ENCODE data around the gene ULK1.

The ULK1 gene

GRCh38 chr12:131862994-131863710, 31.3 kb upstream of the ULK1 start:
- no peak overlapping the region for H3K27ac ChIP-seq
- TF ChIP-seq ZFX (IDR thresholded peaks at IDR 0.05; ENCODE audit: borderline replicate concordance) (no peak), CTCF (IDR thresholded peaks at IDR 0.05) (no peak)

GRCh38 chr12:131863711-131864396, 30.6 kb upstream of the ULK1 start:
- H3K27ac ChIP-seq = no peak overlapping the region
- no peak for TF ChIP-seq ZFX (IDR thresholded peaks at IDR 0.05; ENCODE audit: borderline replicate concordance)
- no peak for TF ChIP-seq CTCF (IDR thresholded peaks at IDR 0.05)

- no peak for TF ChIP-seq ZFX (IDR thresholded peaks at IDR 0.05; ENCODE audit: borderline replicate concordance)
- TF ChIP-seq CTCF (IDR thresholded peaks at IDR 0.05) = no peak
- no peak overlapping the region for H3K27ac ChIP-seq
These were observed 30.0 kb upstream of the ULK1 start for GRCh38 chr12:131864469-131864868.

GRCh38 chr12:131865180-131865875, 29.1 kb upstream of the ULK1 start:
- H3K27ac ChIP-seq = no peak overlapping the region
- TF ChIP-seq CTCF (IDR thresholded peaks at IDR 0.05) (no peak), ZFX (IDR thresholded peaks at IDR 0.05; ENCODE audit: borderline replicate concordance) (no peak)

DNA sequence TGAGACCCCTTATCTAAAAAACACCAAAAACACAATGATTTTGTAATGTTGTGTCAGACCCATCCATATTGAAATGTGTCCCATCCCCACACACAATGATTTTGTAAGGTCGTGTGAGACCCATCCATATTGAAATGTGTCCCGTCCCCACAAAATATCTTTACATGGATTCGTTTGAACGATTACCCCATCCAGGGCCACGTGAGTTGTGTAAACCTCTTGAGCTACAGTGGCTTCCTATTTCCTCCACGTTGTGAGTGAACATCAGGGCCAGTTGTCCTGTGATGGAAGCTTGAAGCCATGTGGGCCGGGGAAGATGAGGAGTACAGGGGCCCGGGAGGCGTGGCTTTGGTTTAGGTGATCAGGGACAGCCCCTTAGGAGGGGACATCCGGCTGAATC, 27.0 kb upstream of the ULK1 start:
- H3K27ac ChIP-seq = no peak overlapping the region
- TF ChIP-seq CTCF (IDR thresholded peaks at IDR 0.05) (no peak), ZFX (IDR thresholded peaks at IDR 0.05; ENCODE audit: borderline replicate concordance) (no peak)

DNA sequence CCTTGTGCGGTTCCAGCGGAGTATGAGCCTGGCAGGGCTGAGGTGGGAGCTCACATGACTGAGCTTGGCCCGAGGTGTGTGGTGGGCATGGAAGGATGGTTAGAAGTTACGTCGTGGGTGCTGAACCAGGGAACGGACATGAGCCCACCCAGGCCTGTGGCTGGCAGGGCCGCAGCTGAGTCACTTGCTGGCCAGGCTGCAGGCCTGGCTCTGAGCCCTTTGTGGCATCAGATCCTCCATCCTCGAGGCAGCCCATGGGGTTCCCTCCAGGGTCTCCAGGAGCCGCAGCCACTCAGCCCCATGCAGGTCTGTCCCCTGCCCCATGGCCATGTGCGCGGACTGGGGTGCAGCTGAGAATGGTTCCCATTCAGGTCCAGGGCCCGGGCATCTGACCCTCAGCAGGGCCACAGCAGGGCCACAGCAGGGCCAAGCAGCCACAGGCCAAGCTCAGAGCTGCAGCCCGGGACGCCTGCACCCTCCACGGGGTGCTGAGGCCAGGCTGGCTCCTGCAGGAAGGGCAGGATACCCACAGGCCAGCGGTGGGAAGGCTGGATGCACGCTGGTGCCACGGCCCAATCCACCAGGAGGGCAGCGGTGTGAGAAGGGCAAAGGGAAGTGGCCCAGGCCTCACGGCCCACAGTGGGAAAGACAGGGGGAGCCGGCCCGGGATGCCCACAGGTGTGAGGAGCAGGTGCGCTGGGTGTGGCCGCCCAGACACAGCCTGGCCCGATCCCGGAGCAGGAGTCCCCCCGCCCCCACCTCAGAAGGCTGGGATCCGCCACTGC, 26.3 kb upstream of the ULK1 start:
- TF ChIP-seq ZFX (IDR thresholded peaks at IDR 0.05; ENCODE audit: borderline replicate concordance) = no peak
- TF ChIP-seq CTCF (IDR thresholded peaks at IDR 0.05) = no peak

More for the DNA sequence above, 26.3 kb upstream of the ULK1 start:
- H3K27ac ChIP-seq = no peak overlapping the region
